Muscle layer of duodenum (tissue), 2 donors: ENCODE data around the gene TRPV2.
A peak's percentile ranks its signal among the peaks of the same experiment; 100 is the strongest.

Experiments used
- H3K27ac ChIP-seq: one replicate; pipeline ENCODE4 v1.7.0; 2013; ENCODE audit warnings: mild to moderate bottlenecking, low read length
- H3K27me3 ChIP-seq: one replicate; pipeline ENCODE4 v1.7.0; 2013; ENCODE audit warnings: low read depth, mild to moderate bottlenecking, control low read depth, low read length
- H3K36me3 ChIP-seq, 2 donors: one replicate each; pipeline ENCODE4 v1.7.0; 2013; ENCODE audit warnings: low read length in 2 of 2, control low read depth in 1 of 2, mild to moderate bottlenecking in 1 of 2; ENCODE audit not compliant: insufficient read depth in 2 of 2, control insufficient read depth in 1 of 2
- H3K4me1 ChIP-seq, 2 donors: one replicate each; pipeline ENCODE4 v1.7.0; 2013; ENCODE audit warnings: low read length in 2 of 2, mild to moderate bottlenecking in 2 of 2, control low read depth in 1 of 2, moderate library complexity in 1 of 2; ENCODE audit not compliant: insufficient read depth in 2 of 2, control insufficient read depth in 1 of 2
- H3K4me3 ChIP-seq, 2 donors: one replicate each; pipeline ENCODE4 v1.7.0; 2013; ENCODE audit warnings: low read length in 2 of 2, low read depth in 1 of 2, mild to moderate bottlenecking in 1 of 2
- H3K9me3 ChIP-seq, 2 donors: one replicate each; pipeline ENCODE4 v1.7.0; 2013; ENCODE audit warnings: low read length in 2 of 2, control low read depth in 1 of 2, mild to moderate bottlenecking in 1 of 2; ENCODE audit not compliant: control insufficient read depth in 1 of 2
- donor health status: healthy.

Gene TRPV2

GRCh38 chr17:16484445-16485175 is 69.2 kb downstream of the TRPV2 start:
- Histone ChIP-seq H3K27ac (peak overlapping the region; percentile 23), H3K4me1 (peaks cover 12 to 21% of the 10 kb centered on the region in 2 donors), H3K4me3 (no peak overlapping the region)

More at GRCh38 chr17:16484445-16485175, 69.2 kb downstream of the TRPV2 start:
- Histone ChIP-seq H3K36me3 (no peaks in the 10 kb centered on the region), H3K27me3 (no peaks in the 10 kb centered on the region), H3K9me3 (no peaks in the 10 kb centered on the region)
